Activated naive CD4-positive, alpha-beta T cell treated with anti-CD3 and anti-CD28 coated beads, Interleukin-2, amount 50 U/mL, for 24 hours (primary cell): ENCODE data around the gene RBPJL.

Source experiments
- H3K27ac Mint-ChIP-seq: one replicate; pipeline ENCODE4 v1.8.0; 2021; ENCODE audit warnings: mild to moderate bottlenecking, mixed read lengths
- H3K27me3 Mint-ChIP-seq: one replicate; pipeline ENCODE4 v1.8.0; 2021; ENCODE audit warnings: mixed read lengths
- H3K36me3 Mint-ChIP-seq: one replicate; pipeline ENCODE4 v1.8.0; 2021; ENCODE audit warnings: mixed read lengths
- H3K4me1 Mint-ChIP-seq: one replicate; pipeline ENCODE4 v1.8.0; 2021; ENCODE audit warnings: mixed read lengths
- H3K4me3 Mint-ChIP-seq: one replicate; pipeline ENCODE4 v1.8.0; 2021; ENCODE audit warnings: mild to moderate bottlenecking, mixed read lengths
- H3K9me3 Mint-ChIP-seq: one replicate; pipeline ENCODE4 v1.8.0; 2021; ENCODE audit warnings: mixed read lengths

RBPJL gene

GRCh38 chr20:45288860-45289259 lies 17.8 kb upstream of the RBPJL start:
- Mint-ChIP-seq H3K4me3 (no peak overlapping the region), H3K27ac (peak overlapping the region; percentile 31), H3K9me3 (no peaks in the 10 kb centered on the region), H3K27me3 (peaks cover 12% of the 10 kb centered on the region), H3K36me3 (no peaks in the 10 kb centered on the region), H3K4me1 (peaks cover 5% of the 10 kb centered on the region)

- H3K27me3 Mint-ChIP-seq = peaks cover 18% of the 10 kb centered on the region
- H3K27ac Mint-ChIP-seq = no peak overlapping the region
- peaks cover 8% of the 10 kb centered on the region for H3K4me1 Mint-ChIP-seq
- H3K36me3 Mint-ChIP-seq = no peaks in the 10 kb centered on the region
- H3K9me3 Mint-ChIP-seq = no peaks in the 10 kb centered on the region
- H3K4me3 Mint-ChIP-seq = no peak overlapping the region
Measured at GRCh38 chr20:45289942-45290676, 16.5 kb upstream of the RBPJL start.

- Mint-ChIP-seq H3K27me3 (peaks cover 19% of the 10 kb centered on the region), H3K4me3 (no peak overlapping the region), H3K27ac (peak overlapping the region; percentile 13)
Measured at GRCh38 chr20:45290677-45291355, 15.8 kb upstream of the RBPJL start.

GRCh38 chr20:45291526-45291925 lies 15.1 kb upstream of the RBPJL start:
- Mint-ChIP-seq H3K4me3 (no peak overlapping the region), H3K9me3 (no peaks in the 10 kb centered on the region), H3K27me3 (peaks cover 23% of the 10 kb centered on the region)

More at GRCh38 chr20:45290677-45291355, 15.8 kb upstream of the RBPJL start:
- no peaks in the 10 kb centered on the region for H3K36me3 Mint-ChIP-seq
- H3K9me3 Mint-ChIP-seq = no peaks in the 10 kb centered on the region
- peaks cover 8% of the 10 kb centered on the region for H3K4me1 Mint-ChIP-seq

GRCh38 chr20:45292343-45292742 lies 14.3 kb upstream of the RBPJL start:
- peaks cover 23% of the 10 kb centered on the region for H3K27me3 Mint-ChIP-seq
- peaks cover 8% of the 10 kb centered on the region for H3K4me1 Mint-ChIP-seq
- H3K36me3 Mint-ChIP-seq = no peaks in the 10 kb centered on the region
- H3K27ac Mint-ChIP-seq = no peak overlapping the region
- peak overlapping the region; percentile 34 for H3K4me3 Mint-ChIP-seq
- no peaks in the 10 kb centered on the region for H3K9me3 Mint-ChIP-seq

More at GRCh38 chr20:45291526-45291925, 15.1 kb upstream of the RBPJL start:
- Mint-ChIP-seq H3K4me1 (peaks cover 8% of the 10 kb centered on the region), H3K27ac (no peak overlapping the region), H3K36me3 (no peaks in the 10 kb centered on the region)

- Mint-ChIP-seq H3K9me3 (no peaks in the 10 kb centered on the region), H3K27ac (no peak overlapping the region), H3K27me3 (peaks cover 23% of the 10 kb centered on the region)
Measured at GRCh38 chr20:45293041-45294002, 13.3 kb upstream of the RBPJL start.

GRCh38 chr20:45294003-45294368 lies 12.7 kb upstream of the RBPJL start:
- peak overlapping the region; percentile 78 for H3K4me3 Mint-ChIP-seq
- H3K27me3 Mint-ChIP-seq = peaks cover 23% of the 10 kb centered on the region

More at GRCh38 chr20:45293041-45294002, 13.3 kb upstream of the RBPJL start:
- Mint-ChIP-seq H3K36me3 (no peaks in the 10 kb centered on the region), H3K4me1 (peaks cover 8% of the 10 kb centered on the region), H3K4me3 (peak overlapping the region; percentile 78)

GRCh38 chr20:45294659-45295058 lies 12.0 kb upstream of the RBPJL start:
- Mint-ChIP-seq H3K27ac (no peak overlapping the region), H3K4me3 (no peak overlapping the region), H3K27me3 (peaks cover 23% of the 10 kb centered on the region)

More at GRCh38 chr20:45294003-45294368, 12.7 kb upstream of the RBPJL start:
- Mint-ChIP-seq H3K4me1 (peaks cover 8% of the 10 kb centered on the region), H3K27ac (no peak overlapping the region), H3K36me3 (no peaks in the 10 kb centered on the region), H3K9me3 (no peaks in the 10 kb centered on the region)

GRCh38 chr20:45297786-45298497 lies 8.7 kb upstream of the RBPJL start:
- Mint-ChIP-seq H3K27me3 (peaks cover 18% of the 10 kb centered on the region), H3K9me3 (no peaks in the 10 kb centered on the region), H3K27ac (no peak overlapping the region), H3K4me3 (no peak overlapping the region), H3K36me3 (no peaks in the 10 kb centered on the region), H3K4me1 (peaks cover 4% of the 10 kb centered on the region)

More at GRCh38 chr20:45294659-45295058, 12.0 kb upstream of the RBPJL start:
- Mint-ChIP-seq H3K9me3 (no peaks in the 10 kb centered on the region), H3K4me1 (peaks cover 8% of the 10 kb centered on the region), H3K36me3 (no peaks in the 10 kb centered on the region)

GRCh38 chr20:45299786-45300185 lies 6.9 kb upstream of the RBPJL start:
- H3K4me3 Mint-ChIP-seq = no peak overlapping the region
- H3K4me1 Mint-ChIP-seq = no peaks in the 10 kb centered on the region
- H3K27me3 Mint-ChIP-seq = peaks cover 20% of the 10 kb centered on the region
- no peak overlapping the region for H3K27ac Mint-ChIP-seq
- no peaks in the 10 kb centered on the region for H3K9me3 Mint-ChIP-seq
- H3K36me3 Mint-ChIP-seq = no peaks in the 10 kb centered on the region

- Mint-ChIP-seq H3K4me1 (no peaks in the 10 kb centered on the region), H3K36me3 (no peaks in the 10 kb centered on the region), H3K9me3 (no peaks in the 10 kb centered on the region), H3K4me3 (no peak overlapping the region), H3K27me3 (peaks cover 23% of the 10 kb centered on the region), H3K27ac (no peak overlapping the region)
Measured at GRCh38 chr20:45300961-45301360, 5.7 kb upstream of the RBPJL start.

GRCh38 chr20:45301824-45302271 lies 4.8 kb upstream of the RBPJL start:
- Mint-ChIP-seq H3K4me1 (no peaks in the 10 kb centered on the region), H3K4me3 (no peak overlapping the region), H3K27me3 (peaks cover 21% of the 10 kb centered on the region), H3K27ac (no peak overlapping the region), H3K9me3 (no peaks in the 10 kb centered on the region), H3K36me3 (no peaks in the 10 kb centered on the region)

- Mint-ChIP-seq H3K4me3 (no peak overlapping the region), H3K36me3 (no peaks in the 10 kb centered on the region), H3K4me1 (no peaks in the 10 kb centered on the region), H3K9me3 (no peaks in the 10 kb centered on the region), H3K27me3 (peaks cover 28% of the 10 kb centered on the region), H3K27ac (no peak overlapping the region)
Measured at GRCh38 chr20:45303586-45304463, 2.8 kb upstream of the RBPJL start.

- no peak overlapping the region for H3K4me3 Mint-ChIP-seq
- peaks cover 28% of the 10 kb centered on the region for H3K27me3 Mint-ChIP-seq
- no peaks in the 10 kb centered on the region for H3K9me3 Mint-ChIP-seq
- H3K36me3 Mint-ChIP-seq = no peaks in the 10 kb centered on the region
- no peak overlapping the region for H3K27ac Mint-ChIP-seq
- H3K4me1 Mint-ChIP-seq = no peaks in the 10 kb centered on the region
Measured at GRCh38 chr20:45304464-45304999, 2.1 kb upstream of the RBPJL start.
